ENCODE results near the gene CEP44.
"Not testable (repeated sequence)": the region's sequence is repeated elsewhere in the genome, so short reads cannot be mapped to it uniquely, and the experiment has no call there.

The CEP44 gene

DNA sequence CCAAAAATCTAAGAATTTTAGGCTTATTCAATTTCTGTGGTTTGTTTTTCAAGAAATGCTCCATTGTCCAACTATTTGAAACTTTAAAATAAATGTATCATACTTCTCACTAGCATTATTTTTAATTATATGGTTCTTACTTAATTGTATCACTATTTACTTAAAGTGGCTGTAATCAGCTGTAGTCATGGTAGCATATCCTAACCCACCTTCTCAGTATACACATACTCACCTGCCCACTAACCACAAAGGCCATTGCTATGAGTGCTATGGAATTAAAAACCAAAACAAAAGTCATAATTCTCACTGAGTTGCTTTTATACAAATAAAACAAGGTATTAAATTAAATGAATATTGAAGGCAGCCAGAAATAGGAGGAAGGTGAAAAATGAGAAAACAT, 5.2 kb upstream of the CEP44 start:
- no peak overlapping the region for H3K9ac ChIP-seq (ENCODE audit: low read depth, low read length)
- H3K27ac ChIP-seq (ENCODE audit: low read depth, low read length) = no peak overlapping the region
- H3K36me3 ChIP-seq (ENCODE audit: control insufficient read depth, insufficient read depth, low read length) = no peaks in the 10 kb centered on the region
- no peaks in the 10 kb centered on the region for H3K9me3 ChIP-seq (ENCODE audit: control insufficient read depth, insufficient read depth, low read length)
- peaks cover 4% of the 10 kb centered on the region; the same call in 1 of the 2 replicates for H3K4me1 ChIP-seq (ENCODE audit: control insufficient read depth, insufficient read depth, low read length)
- no peak overlapping the region for H3K4me3 ChIP-seq (ENCODE audit: low read depth, low read length)
- no peaks in the 10 kb centered on the region for H3K27me3 ChIP-seq (ENCODE audit: control insufficient read depth, insufficient read depth, low read length)

DNA sequence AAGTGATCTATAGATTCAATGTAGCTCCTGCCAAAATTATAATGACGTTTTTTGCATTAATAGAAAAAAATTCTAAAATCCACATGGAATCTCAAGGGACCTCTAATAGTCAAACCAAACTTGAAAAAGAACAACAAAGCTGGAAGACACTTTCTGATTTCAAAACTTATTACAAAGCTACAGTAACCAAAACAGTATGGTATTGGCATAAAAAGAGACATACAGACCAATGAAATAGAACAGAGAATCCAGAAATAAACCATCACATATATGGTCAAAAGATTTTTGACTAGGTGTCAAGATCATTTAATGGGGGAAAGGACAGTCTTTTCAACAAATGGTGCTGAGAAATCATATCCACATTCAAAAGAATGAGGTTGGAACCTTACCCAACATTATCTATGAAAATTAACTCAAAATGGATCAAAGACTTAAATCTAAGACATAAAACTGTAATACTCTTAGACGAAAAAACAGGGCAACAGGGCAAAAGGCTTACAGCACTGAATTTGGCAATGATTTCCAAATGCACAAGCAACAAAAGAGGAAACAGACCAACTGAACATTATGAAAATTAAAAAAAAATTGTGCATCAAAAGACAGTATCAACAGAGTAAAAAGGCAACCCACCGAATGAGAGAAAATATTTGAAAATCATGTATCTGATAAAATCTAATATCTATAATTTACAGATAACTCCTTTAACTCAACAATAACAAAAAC, 4.1 kb upstream of the CEP44 start:
- Histone ChIP-seq H3K9me3 (ENCODE audit: control insufficient read depth, insufficient read depth, low read length) (no peaks in the 10 kb centered on the region), H3K4me1 (ENCODE audit: control insufficient read depth, insufficient read depth, low read length) (peaks cover 4% of the 10 kb centered on the region; the same call in 1 of the 2 replicates), H3K4me3 (ENCODE audit: low read depth, low read length) (no peak overlapping the region), H3K27me3 (ENCODE audit: control insufficient read depth, insufficient read depth, low read length) (no peaks in the 10 kb centered on the region), H3K9ac (ENCODE audit: low read depth, low read length) (no peak overlapping the region), H3K27ac (ENCODE audit: low read depth, low read length) (no peak overlapping the region), H3K36me3 (ENCODE audit: control insufficient read depth, insufficient read depth, low read length) (no peaks in the 10 kb centered on the region)

GRCh38 chr4:174281182-174281737, 2.5 kb upstream of the CEP44 start:
- Histone ChIP-seq H3K27ac (ENCODE audit: low read depth, low read length) (no peak overlapping the region), H3K27me3 (ENCODE audit: control insufficient read depth, insufficient read depth, low read length) (no peaks in the 10 kb centered on the region), H3K36me3 (ENCODE audit: control insufficient read depth, insufficient read depth, low read length) (no peaks in the 10 kb centered on the region), H3K4me3 (ENCODE audit: low read depth, low read length) (no peak overlapping the region), H3K9ac (ENCODE audit: low read depth, low read length) (no peak overlapping the region), H3K4me1 (ENCODE audit: control insufficient read depth, insufficient read depth, low read length) (peaks cover 4% of the 10 kb centered on the region; the same call in 1 of the 2 replicates), H3K9me3 (ENCODE audit: control insufficient read depth, insufficient read depth, low read length) (no peaks in the 10 kb centered on the region)

- Histone ChIP-seq H3K27ac (ENCODE audit: low read depth, low read length) (no peak overlapping the region), H3K4me3 (ENCODE audit: low read depth, low read length) (no peak overlapping the region), H3K27me3 (ENCODE audit: control insufficient read depth, insufficient read depth, low read length) (no peaks in the 10 kb centered on the region), H3K9me3 (ENCODE audit: control insufficient read depth, insufficient read depth, low read length) (no peaks in the 10 kb centered on the region), H3K9ac (ENCODE audit: low read depth, low read length) (no peak overlapping the region), H3K36me3 (ENCODE audit: control insufficient read depth, insufficient read depth, low read length) (no peaks in the 10 kb centered on the region), H3K4me1 (ENCODE audit: control insufficient read depth, insufficient read depth, low read length) (peaks cover 4% of the 10 kb centered on the region; the same call in 1 of the 2 replicates)
Observed at GRCh38 chr4:174281901-174282300, 1.8 kb upstream of the CEP44 start.

DNA sequence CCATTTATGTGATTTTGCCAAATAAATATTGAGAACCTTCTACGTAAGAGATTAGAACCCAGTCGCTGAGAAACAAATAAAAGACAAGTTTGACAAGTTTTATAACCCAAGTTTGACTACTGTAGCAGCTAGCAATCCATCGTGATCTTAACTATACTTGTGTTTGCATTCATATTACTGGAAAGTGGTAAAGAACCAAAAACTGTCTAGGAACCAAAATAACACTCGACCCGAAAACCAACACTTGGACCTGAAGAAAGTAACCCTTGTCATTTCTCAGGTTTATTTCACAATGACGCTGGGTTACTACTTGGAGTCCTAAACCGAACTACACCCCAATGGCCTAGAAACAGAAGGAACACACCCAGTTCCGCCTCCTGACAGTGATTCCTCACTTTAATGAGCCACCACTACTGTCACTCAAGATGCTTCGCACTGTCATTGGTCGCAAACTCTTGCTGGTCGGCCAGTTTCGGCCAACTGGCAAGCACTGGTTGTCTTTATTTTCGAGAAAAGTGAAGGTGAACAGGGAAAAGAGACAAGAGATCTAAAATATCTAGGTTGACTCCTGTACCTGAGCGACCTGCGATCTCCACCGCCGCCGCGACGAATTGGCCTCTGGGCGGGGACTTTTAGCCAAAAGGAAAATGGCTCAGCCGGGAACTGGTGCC, 740 bp upstream of the CEP44 start:
- Histone ChIP-seq H3K36me3 (ENCODE audit: control insufficient read depth, insufficient read depth, low read length) (no peaks in the 10 kb centered on the region), H3K9me3 (ENCODE audit: control insufficient read depth, insufficient read depth, low read length) (no peaks in the 10 kb centered on the region), H3K9ac (ENCODE audit: low read depth, low read length) (peak overlapping the region; percentile 97), H3K27ac (ENCODE audit: low read depth, low read length) (peak overlapping the region; percentile 93), H3K27me3 (ENCODE audit: control insufficient read depth, insufficient read depth, low read length) (no peaks in the 10 kb centered on the region), H3K4me3 (ENCODE audit: low read depth, low read length) (peak overlapping the region; percentile 85), H3K4me1 (ENCODE audit: control insufficient read depth, insufficient read depth, low read length) (peaks cover 4% of the 10 kb centered on the region; the same call in 1 of the 2 replicates)

DNA sequence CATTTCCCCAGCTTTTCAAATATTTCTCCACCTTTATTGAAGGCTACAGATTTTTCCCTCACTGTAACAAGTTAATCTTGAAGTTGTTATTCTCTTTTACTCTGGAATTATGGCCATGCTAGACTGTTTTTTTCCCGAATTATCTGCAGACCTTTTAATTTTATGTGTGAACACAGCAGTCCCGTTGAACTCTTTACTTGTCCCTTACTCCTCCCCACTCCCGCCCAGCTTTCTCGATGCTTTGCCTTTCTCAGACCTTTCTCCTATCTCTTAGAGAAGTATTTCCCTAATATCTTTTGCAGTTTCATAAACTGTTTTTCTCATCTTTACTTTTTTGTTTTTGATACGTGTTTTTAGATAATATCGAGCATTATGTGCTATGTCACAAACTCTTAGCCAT, 776 bp downstream of the CEP44 start:
- H3K4me1 ChIP-seq (ENCODE audit: control insufficient read depth, insufficient read depth, low read length) = peaks cover 4% of the 10 kb centered on the region; the same call in 1 of the 2 replicates
- no peaks in the 10 kb centered on the region for H3K36me3 ChIP-seq (ENCODE audit: control insufficient read depth, insufficient read depth, low read length)
- H3K27me3 ChIP-seq (ENCODE audit: control insufficient read depth, insufficient read depth, low read length) = no peaks in the 10 kb centered on the region

DNA sequence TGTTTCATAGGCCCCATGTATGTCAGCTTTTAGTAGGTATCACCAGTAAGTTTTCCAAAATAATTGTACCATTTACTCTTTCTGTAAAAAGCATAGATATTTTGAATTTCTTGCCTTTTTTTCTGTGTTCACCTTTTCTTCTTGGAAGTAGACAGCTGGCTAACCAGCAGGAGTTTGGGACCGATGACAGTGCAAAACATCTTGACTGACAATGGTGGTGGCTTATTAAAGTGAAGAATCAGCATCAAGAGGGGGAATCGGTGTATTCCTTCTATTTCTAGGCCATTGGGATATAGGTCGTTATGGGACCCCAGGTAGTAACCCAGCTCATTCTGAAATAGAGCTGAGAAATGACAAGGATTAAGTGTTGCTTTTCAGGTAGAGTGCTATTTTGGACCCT, 3.2 kb downstream of the CEP44 start:
- Histone ChIP-seq H3K27ac (ENCODE audit: low read depth, low read length) (no peak overlapping the region), H3K9ac (ENCODE audit: low read depth, low read length) (no peak overlapping the region)

More for the DNA sequence above, 776 bp downstream of the CEP44 start:
- peak overlapping the region; percentile 93 for H3K27ac ChIP-seq (ENCODE audit: low read depth, low read length)
- H3K9ac ChIP-seq (ENCODE audit: low read depth, low read length) = peak overlapping the region; percentile 97
- peak overlapping the region; percentile 85 for H3K4me3 ChIP-seq (ENCODE audit: low read depth, low read length)
- no peaks in the 10 kb centered on the region for H3K9me3 ChIP-seq (ENCODE audit: control insufficient read depth, insufficient read depth, low read length)

GRCh38 chr4:174292473-174292872, 8.8 kb downstream of the CEP44 start:
- Histone ChIP-seq H3K27ac (ENCODE audit: low read depth, low read length) (no peak overlapping the region), H3K9me3 (ENCODE audit: control insufficient read depth, insufficient read depth, low read length) (peaks cover 2% of the 10 kb centered on the region)

More for the DNA sequence above, 3.2 kb downstream of the CEP44 start:
- no peak overlapping the region for H3K4me3 ChIP-seq (ENCODE audit: low read depth, low read length)
- H3K36me3 ChIP-seq (ENCODE audit: control insufficient read depth, insufficient read depth, low read length) = no peaks in the 10 kb centered on the region
- no peaks in the 10 kb centered on the region for H3K27me3 ChIP-seq (ENCODE audit: control insufficient read depth, insufficient read depth, low read length)
- H3K4me1 ChIP-seq (ENCODE audit: control insufficient read depth, insufficient read depth, low read length) = peaks cover 4% of the 10 kb centered on the region; the same call in 1 of the 2 replicates
- H3K9me3 ChIP-seq (ENCODE audit: control insufficient read depth, insufficient read depth, low read length) = no peaks in the 10 kb centered on the region

GRCh38 chr4:174294641-174295040, 10.9 kb downstream of the CEP44 start:
- not testable (repeated sequence) for H3K36me3 ChIP-seq (ENCODE audit: control insufficient read depth, insufficient read depth, low read length); H3K4me3 ChIP-seq (ENCODE audit: low read depth, low read length)

More at GRCh38 chr4:174292473-174292872, 8.8 kb downstream of the CEP44 start:
- Histone ChIP-seq H3K27me3 (ENCODE audit: control insufficient read depth, insufficient read depth, low read length) (no peaks in the 10 kb centered on the region), H3K9ac (ENCODE audit: low read depth, low read length) (no peak overlapping the region), H3K4me3 (ENCODE audit: low read depth, low read length) (no peak overlapping the region), H3K4me1 (ENCODE audit: control insufficient read depth, insufficient read depth, low read length) (no peaks in the 10 kb centered on the region), H3K36me3 (ENCODE audit: control insufficient read depth, insufficient read depth, low read length) (no peaks in the 10 kb centered on the region)

GRCh38 chr4:174295142-174295541, 11.4 kb downstream of the CEP44 start:
- peaks cover 11% of the 10 kb centered on the region; the same call in 1 of the 2 replicates for H3K36me3 ChIP-seq (ENCODE audit: control insufficient read depth, insufficient read depth, low read length)
- H3K27me3 ChIP-seq (ENCODE audit: control insufficient read depth, insufficient read depth, low read length); H3K27ac ChIP-seq (ENCODE audit: low read depth, low read length); H3K4me3 ChIP-seq (ENCODE audit: low read depth, low read length); H3K4me1 ChIP-seq (ENCODE audit: control insufficient read depth, insufficient read depth, low read length); H3K9ac ChIP-seq (ENCODE audit: low read depth, low read length); H3K9me3 ChIP-seq (ENCODE audit: control insufficient read depth, insufficient read depth, low read length): not testable (repeated sequence)

More at GRCh38 chr4:174294641-174295040, 10.9 kb downstream of the CEP44 start:
- H3K4me1 ChIP-seq (ENCODE audit: control insufficient read depth, insufficient read depth, low read length); H3K9me3 ChIP-seq (ENCODE audit: control insufficient read depth, insufficient read depth, low read length); H3K27ac ChIP-seq (ENCODE audit: low read depth, low read length); H3K9ac ChIP-seq (ENCODE audit: low read depth, low read length); H3K27me3 ChIP-seq (ENCODE audit: control insufficient read depth, insufficient read depth, low read length): not testable (repeated sequence)

DNA sequence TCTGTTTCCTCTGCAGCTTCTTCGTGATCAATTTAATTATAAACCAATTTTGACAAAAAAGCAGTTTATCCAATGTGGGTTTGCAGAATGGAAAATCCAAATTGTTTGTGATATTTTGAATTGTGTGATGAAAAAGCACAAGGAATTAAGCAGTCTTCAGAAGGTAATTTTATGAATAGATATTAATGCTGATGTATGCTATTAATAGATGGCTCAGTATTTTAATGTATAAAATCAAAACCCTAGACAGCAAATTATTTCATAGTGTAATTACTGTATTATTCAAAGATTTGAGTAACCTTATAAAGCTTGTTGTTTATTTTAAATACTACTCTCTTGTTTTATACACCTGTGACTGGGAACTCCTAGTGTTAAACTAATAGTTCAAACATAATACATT, 20.0 kb downstream of the CEP44 start:
- H3K27ac ChIP-seq (ENCODE audit: low read depth, low read length) = no peak overlapping the region
- H3K9me3 ChIP-seq (ENCODE audit: control insufficient read depth, insufficient read depth, low read length) = no peaks in the 10 kb centered on the region
- H3K27me3 ChIP-seq (ENCODE audit: control insufficient read depth, insufficient read depth, low read length) = no peaks in the 10 kb centered on the region
- no peaks in the 10 kb centered on the region for H3K4me1 ChIP-seq (ENCODE audit: control insufficient read depth, insufficient read depth, low read length)
- no peak overlapping the region for H3K9ac ChIP-seq (ENCODE audit: low read depth, low read length)
- peaks cover 56% of the 10 kb centered on the region for H3K36me3 ChIP-seq (ENCODE audit: control insufficient read depth, insufficient read depth, low read length)
- H3K4me3 ChIP-seq (ENCODE audit: low read depth, low read length) = no peak overlapping the region
